ENCODE results near the gene KCNQ2.

DNA sequence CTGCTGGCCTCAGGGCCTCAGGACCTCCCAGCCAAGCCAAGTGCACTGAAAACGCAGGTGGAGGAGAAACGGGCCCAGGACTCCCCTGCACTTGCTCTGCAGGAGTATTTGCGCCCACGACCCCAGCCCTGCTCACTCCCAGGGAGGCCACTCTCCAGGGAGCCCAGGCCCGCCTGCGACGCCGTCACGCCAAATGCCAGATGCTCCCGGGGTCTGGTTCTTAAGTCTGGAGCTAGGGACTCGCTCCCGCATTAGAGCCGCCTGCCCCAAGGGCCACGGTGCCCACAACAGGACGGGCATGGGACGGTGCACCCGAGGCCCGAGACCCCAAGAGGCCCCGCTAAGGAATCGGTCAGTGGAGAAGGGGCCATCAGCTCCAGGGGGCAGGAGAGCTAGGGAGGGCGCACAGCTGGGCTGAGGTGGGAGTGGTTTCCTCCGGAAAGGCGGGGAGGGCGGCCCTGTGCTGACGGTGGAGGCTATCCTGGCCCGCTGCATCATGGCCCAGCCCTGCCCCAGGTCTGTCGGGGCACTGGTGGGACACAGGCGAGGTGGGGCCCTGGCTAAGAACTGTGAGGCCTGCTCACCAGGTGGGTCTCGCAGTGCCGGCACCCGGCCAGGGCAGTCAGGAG lies 67.2 kb downstream of the KCNQ2 start:
- TF ChIP-seq EZH2 (IDR thresholded peaks at IDR 0.05; ENCODE audit: low read depth) = no peak
- TF ChIP-seq, protein P1, sequence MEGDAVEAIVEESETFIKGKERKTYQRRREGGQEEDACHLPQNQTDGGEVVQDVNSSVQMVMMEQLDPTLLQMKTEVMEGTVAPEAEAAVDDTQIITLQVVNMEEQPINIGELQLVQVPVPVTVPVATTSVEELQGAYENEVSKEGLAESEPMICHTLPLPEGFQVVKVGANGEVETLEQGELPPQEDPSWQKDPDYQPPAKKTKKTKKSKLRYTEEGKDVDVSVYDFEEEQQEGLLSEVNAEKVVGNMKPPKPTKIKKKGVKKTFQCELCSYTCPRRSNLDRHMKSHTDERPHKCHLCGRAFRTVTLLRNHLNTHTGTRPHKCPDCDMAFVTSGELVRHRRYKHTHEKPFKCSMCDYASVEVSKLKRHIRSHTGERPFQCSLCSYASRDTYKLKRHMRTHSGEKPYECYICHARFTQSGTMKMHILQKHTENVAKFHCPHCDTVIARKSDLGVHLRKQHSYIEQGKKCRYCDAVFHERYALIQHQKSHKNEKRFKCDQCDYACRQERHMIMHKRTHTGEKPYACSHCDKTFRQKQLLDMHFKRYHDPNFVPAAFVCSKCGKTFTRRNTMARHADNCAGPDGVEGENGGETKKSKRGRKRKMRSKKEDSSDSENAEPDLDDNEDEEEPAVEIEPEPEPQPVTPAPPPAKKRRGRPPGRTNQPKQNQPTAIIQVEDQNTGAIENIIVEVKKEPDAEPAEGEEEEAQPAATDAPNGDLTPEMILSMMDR (conservative IDR thresholded peaks at IDR 0.05) = no peak
